ELF-1 (cell line): ENCODE measurements around the gene ADGRV1.
"Not testable (repeated sequence)": the region's sequence is repeated elsewhere in the genome, so short reads cannot be mapped to it uniquely, and the experiment has no call there.

Experiments
- DNase-seq: peaks from one replicate; pipeline ENCODE4 v3.0.0-alpha.2; 2016; ENCODE audit warnings: low read depth, low spot score

ADGRV1 gene

DNA sequence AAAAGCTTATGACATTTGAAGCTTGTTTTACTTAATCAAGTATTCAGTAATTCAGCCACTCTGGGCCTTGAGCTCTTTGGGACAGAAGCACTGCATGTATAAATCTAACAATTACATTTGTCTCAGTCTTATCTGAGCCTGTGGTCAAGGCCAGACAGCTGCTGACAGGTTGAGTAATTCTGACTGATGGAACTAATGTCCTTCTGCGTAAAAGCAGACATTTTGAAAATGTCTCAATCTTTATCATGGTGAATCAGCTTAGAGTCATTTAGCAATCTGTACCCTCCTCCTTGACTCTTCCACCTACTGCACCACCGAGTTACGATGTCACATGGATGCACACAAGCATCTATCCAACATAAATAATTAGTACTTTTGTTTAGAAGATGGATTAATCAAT, 424.6 kb downstream of the ADGRV1 start:
- no peak for DNase-seq

GRCh38 chr5:90983711-90984124, 425.1 kb downstream of the ADGRV1 start:
- no peak for DNase-seq

DNA sequence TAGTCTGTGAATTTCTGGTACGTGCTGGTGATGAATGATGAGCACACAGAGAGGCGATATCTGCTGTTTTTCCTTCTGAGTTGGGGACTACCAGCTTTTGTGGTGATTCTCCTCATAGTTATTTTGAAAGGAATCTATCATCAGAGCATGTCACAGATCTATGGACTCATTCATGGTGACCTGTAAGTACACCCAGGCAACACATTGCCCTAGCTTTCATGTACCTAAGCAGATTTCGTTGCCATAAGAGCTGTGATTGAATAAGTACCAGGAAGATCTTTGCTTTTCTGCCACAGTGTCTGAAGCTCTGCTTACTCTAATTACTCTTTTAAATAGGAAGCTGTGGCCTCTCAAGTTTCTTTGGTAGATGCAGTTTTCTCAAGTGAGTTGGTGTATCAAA, 426.7 kb downstream of the ADGRV1 start:
- no peak for DNase-seq

- DNase-seq: no peak
Observed at GRCh38 chr5:90987726-90988125, 429.1 kb downstream of the ADGRV1 start.

DNA sequence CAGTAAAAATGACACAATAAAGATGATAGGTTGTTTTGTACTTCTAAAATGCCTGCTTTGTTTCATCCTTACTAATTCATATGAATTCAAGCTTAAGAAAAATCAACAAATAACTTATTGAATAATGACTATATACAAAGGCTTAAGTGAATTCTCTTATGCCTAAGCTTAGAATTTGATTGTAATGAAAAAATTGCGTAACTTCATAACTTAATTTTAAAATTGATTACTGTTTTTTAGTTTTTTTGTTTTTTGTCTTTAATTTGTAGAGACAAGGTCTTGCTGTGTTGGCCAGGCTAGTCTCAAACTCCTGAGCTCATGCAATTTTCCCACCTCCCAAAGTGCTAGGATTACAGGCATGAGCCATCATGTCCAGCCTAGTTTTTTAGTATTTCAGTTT, 432.6 kb downstream of the ADGRV1 start:
- DNase-seq: no peak

DNA sequence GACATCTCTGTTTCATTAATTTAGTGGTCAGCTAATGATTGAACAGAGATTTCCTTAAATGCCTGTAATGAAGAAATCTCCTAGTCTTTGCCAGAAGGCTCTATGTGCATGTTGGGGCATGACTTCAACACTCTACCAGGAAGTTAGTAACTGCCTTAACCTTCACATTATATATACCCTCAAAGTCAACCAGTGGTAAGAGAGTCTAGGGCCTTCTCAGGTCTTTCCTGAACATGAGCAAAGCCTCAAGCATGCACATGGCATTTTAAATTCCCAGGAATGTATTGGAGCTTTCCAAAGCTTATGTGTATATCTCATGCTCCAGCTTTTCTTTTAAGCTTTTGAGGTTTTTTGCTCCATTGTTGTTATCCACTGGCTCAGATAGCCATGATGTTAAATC, 436.2 kb downstream of the ADGRV1 start:
- DNase-seq: no peak

- DNase-seq: no peak
Observed at GRCh38 chr5:90996089-90996488, 437.5 kb downstream of the ADGRV1 start.

GRCh38 chr5:90997082-90997481, 438.5 kb downstream of the ADGRV1 start:
- DNase-seq: no peak

DNA sequence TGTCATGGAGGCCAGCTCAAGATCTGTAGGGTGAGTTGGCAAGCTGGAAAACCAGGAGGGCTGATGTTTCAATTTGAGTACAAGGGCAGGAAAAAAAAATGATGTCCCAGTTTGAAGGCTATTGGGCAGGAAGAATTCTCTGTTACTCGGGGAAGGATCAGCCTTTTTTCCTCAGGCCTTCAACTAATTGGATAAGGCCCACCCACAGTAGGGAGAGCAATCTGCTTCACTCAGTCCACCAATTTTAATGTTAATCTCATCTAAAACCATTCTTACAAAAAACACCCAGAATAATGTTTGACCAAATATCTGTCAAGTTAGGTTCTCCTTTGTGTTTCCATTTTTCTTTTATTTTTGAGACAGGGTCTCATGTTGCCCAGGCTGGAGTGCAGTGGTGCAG, 442.1 kb downstream of the ADGRV1 start:
- DNase-seq: no peak

- no peak for DNase-seq
Observed at GRCh38 chr5:91006713-91007112, 448.1 kb downstream of the ADGRV1 start.

- DNase-seq: no peak
Observed at GRCh38 chr5:91007251-91007650, 448.7 kb downstream of the ADGRV1 start.

GRCh38 chr5:91007780-91008402, 449.3 kb downstream of the ADGRV1 start:
- DNase-seq: no peak

- DNase-seq: no peak
Observed at GRCh38 chr5:91010090-91010489, 451.5 kb downstream of the ADGRV1 start.

- DNase-seq: no peak
Observed at GRCh38 chr5:91011029-91011428, 452.4 kb downstream of the ADGRV1 start.

DNA sequence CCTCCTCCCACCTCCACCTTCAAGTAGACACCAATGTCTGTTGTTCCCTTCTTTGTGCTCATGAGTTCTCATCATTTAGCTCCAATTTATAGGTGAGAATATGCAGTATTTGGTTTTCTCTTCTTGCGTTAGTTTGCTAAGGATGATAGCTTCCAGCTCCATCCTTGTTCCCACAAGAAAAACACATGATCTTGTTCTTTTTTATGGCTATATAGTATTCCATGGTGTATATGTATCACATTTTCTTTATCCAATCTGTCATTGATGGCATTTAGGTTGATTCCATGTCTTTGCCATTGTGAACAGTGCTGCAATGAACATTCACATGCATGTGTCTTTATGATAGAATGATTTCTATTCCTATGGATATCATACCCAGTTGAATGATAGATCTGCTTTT, 454.3 kb downstream of the ADGRV1 start:
- not testable (repeated sequence) for DNase-seq

- no peak for DNase-seq
Observed at GRCh38 chr5:91016322-91016721, 457.7 kb downstream of the ADGRV1 start.

GRCh38 chr5:91016954-91017700, 458.5 kb downstream of the ADGRV1 start:
- DNase-seq: no peak

DNA sequence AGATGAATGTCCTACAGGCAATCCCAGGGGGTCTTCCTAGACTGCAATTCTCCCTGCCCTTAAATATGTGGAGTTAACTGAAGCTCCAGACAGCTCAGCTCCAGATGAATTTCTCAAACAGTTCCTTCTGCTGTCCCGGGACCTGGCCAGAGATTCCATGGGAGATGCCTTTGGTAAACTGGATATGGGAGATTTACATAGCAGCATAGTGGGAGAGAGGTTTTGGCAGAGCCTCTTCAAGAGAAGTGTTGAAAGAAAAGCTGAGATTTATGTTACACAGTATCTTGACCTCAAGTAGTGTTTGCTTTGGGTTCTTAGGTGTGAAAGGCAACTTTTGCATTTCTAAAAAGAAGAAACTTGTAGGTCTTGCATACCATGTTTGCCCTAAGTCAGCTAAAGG, 459.6 kb downstream of the ADGRV1 start:
- no peak for DNase-seq

- DNase-seq: no peak
Observed at GRCh38 chr5:91018712-91019371, 460.2 kb downstream of the ADGRV1 start.

DNA sequence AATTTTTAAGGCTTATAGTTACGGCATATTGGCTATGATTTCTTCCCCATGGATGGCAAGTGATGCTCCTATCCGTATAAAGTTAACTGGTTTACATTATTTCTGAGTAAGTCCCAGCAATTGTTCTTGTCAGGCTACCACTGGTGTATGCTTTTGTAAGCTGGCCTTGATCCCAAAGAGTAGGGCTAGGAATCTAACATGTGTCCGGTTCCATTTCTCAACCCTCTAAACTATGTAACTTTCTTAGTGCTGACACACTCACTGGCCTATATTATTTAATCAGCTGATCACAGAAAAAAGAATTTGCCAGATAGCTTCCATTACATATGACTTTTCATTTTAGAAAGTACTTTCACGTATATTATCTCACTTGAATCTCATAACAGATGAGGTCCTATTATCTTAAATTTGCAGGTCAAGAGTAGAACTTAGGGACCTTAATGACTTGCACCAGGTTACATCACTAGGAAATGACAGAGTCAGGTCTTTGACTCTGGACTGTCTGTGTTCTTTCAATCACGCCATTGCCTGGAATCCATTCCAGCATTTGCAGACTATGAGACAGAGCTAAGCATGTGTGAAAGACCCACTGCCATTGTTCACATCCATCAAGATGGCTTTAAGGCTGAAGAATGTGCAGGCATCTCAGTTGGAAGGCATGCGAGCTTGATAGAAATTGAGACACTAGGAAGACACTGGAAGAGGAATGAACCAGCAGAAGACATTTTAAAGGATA, 461.6 kb downstream of the ADGRV1 start:
- peak; percentile 37 for DNase-seq

DNA sequence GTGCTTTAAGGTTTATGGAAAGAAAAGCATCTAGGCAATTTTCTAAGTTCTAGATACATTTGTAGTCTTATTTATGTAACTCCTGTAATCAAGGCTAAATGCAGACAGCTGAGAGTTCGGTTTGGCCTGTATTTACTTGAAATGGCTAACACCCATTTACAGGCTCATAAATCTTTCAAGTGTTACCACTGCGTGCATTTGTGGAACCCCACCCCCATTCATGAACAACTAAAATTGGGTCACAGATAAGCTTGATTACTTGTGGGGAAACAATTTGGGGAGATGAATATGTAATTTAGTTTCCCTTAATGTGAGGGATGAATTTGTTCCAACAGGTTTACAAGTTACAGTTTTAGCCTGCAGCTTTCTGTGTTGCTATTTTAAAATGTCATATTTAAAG, 463.9 kb downstream of the ADGRV1 start:
- DNase-seq: no peak

GRCh38 chr5:91024206-91024605, 465.6 kb downstream of the ADGRV1 start:
- no peak for DNase-seq
